SK-N-SH treated with all-trans-retinoic acid at 6 μM for 48 hours (cell line): ENCODE data around the gene ZBTB16.

Source experiments
- ATAC-seq: fragments of 200-7000 bp; cut with Tn5 transposase; 3 replicates; pipeline ENCODE4 v1.9.1; 2020; ENCODE audit warnings: mild to moderate bottlenecking, moderate library complexity
- ARNTL ChIP-seq: fragments of 450-650 bp; formaldehyde crosslinking; IDR thresholded peaks from 2 replicates; pipeline ENCODE4 v1.5.0; 2020; ENCODE audit warnings: low read depth, mild to moderate bottlenecking, moderate library complexity, borderline replicate concordance
- BACH2 ChIP-seq: fragments of 250-450 bp; sonication (Bioruptor Pico); IDR thresholded peaks from 2 replicates; pipeline ENCODE4 v1.9.0; 2021; ENCODE audit warnings: mild to moderate bottlenecking, borderline replicate concordance
- CREB5 ChIP-seq: fragments of 250-450 bp; sonication (Bioruptor Pico); IDR thresholded peaks from 2 replicates; pipeline ENCODE4 v1.5.1; 2020; ENCODE audit warnings: low read depth, mild to moderate bottlenecking, moderate library complexity
- CSRNP3 ChIP-seq: fragments of 250-450 bp; sonication (Bioruptor Pico); IDR thresholded peaks from 2 replicates; pipeline ENCODE4 v1.5.1; 2021; ENCODE audit warnings: mild to moderate bottlenecking, moderate library complexity
- ESRRG ChIP-seq: fragments of 250-450 bp; sonication (Bioruptor Pico); IDR thresholded peaks from 2 replicates; pipeline ENCODE4 v1.6.1; 2021; ENCODE audit warnings: mild to moderate bottlenecking
- GLIS3 ChIP-seq: fragments of 250-450 bp; sonication (Bioruptor Pico); IDR thresholded peaks from 2 replicates; pipeline ENCODE4 v1.5.0; 2020; ENCODE audit warnings: mild to moderate bottlenecking, moderate library complexity
- OSR1 ChIP-seq: fragments of 250-450 bp; sonication (Bioruptor Pico); IDR thresholded peaks from 2 replicates; pipeline ENCODE4 v1.8.0; 2022; ENCODE audit warnings: moderate library complexity, mild to moderate bottlenecking, inconsistent platforms
- POU6F1 ChIP-seq: fragments of 250-450 bp; sonication (Bioruptor Pico); IDR thresholded peaks from 2 replicates; pipeline ENCODE4 v1.8.0; 2021; ENCODE audit warnings: low read depth, mild to moderate bottlenecking, moderate library complexity, borderline replicate concordance
- PPARA ChIP-seq: fragments of 250-450 bp; sonication (Bioruptor Pico); IDR thresholded peaks from 2 replicates; pipeline ENCODE4 v1.5.0; 2020; ENCODE audit warnings: mild to moderate bottlenecking, borderline replicate concordance
- RARB ChIP-seq: fragments of 250-450 bp; sonication (Bioruptor Pico); IDR thresholded peaks from 2 replicates; pipeline ENCODE4 v1.8.0; 2021; ENCODE audit warnings: mild to moderate bottlenecking, moderate library complexity
- SNAI2 ChIP-seq: fragments of 250-450 bp; sonication (Bioruptor Pico); IDR thresholded peaks from 2 replicates; pipeline ENCODE4 v1.5.0; 2020; ENCODE audit warnings: mild to moderate bottlenecking, moderate library complexity
- TCF4 ChIP-seq: fragments of 250-450 bp; sonication (Bioruptor Pico); IDR thresholded peaks from 2 replicates; pipeline ENCODE4 v1.8.0; 2021; ENCODE audit warnings: mild to moderate bottlenecking, moderate library complexity, borderline replicate concordance
- TSHZ2 ChIP-seq: fragments of 250-450 bp; sonication (Bioruptor Pico); IDR thresholded peaks from 2 replicates; pipeline ENCODE4 v1.5.0; 2020; ENCODE audit warnings: mild to moderate bottlenecking, moderate library complexity
- ZC3H10 ChIP-seq: fragments of 250-450 bp; sonication (Bioruptor Pico); IDR thresholded peaks from 2 replicates; pipeline ENCODE4 v1.5.1; 2021; ENCODE audit warnings: mild to moderate bottlenecking, moderate library complexity
- ZFP3 ChIP-seq: fragments of 250-450 bp; sonication (Bioruptor Pico); IDR thresholded peaks from 2 replicates; pipeline ENCODE4 v1.5.0; 2020; ENCODE audit warnings: mild to moderate bottlenecking, moderate library complexity
- ZFP30 ChIP-seq: fragments of 450-650 bp; formaldehyde crosslinking; IDR thresholded peaks from 2 replicates; pipeline ENCODE4 v1.5.0; 2022; ENCODE audit warnings: mild to moderate bottlenecking, moderate library complexity
- ZNF565 ChIP-seq: fragments of 450-650 bp; formaldehyde crosslinking; conservative IDR thresholded peaks from 2 replicates; pipeline ENCODE4 v1.5.0; 2020; ENCODE audit warnings: low read depth, mild to moderate bottlenecking, moderate library complexity
- ZNF70 ChIP-seq: fragments of 450-650 bp; formaldehyde crosslinking; IDR thresholded peaks from 2 replicates; pipeline ENCODE4 v1.5.0; 2020; ENCODE audit warnings: mild to moderate bottlenecking, moderate library complexity
- ZNF8 ChIP-seq: fragments of 450-650 bp; formaldehyde crosslinking; IDR thresholded peaks from 2 replicates; pipeline ENCODE4 v1.5.0; 2020; ENCODE audit warnings: mild to moderate bottlenecking, moderate library complexity

ZBTB16 gene

DNA sequence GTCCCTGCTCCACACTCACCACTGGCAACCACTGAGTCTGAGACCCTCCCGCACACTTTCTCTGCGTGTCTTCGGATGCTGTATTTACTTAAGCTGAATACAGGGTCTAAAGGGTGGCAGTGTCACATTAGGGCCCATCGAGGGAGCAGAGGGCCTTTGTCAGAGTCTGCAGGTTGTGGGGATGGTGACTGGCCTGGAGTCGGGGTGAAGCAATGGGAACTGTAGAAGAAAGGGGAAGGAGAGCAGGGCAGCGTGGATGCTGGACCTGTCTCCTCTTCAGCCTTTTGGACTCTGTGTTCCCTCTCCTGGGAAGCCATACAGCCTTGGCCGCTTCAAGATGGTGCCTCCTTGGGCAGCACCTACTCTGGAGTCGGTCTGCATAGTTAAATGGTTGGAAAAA is 61.1 kb downstream of the ZBTB16 start (continued):
- no peak for TF ChIP-seq CSRNP3
- no peak for TF ChIP-seq POU6F1 (CRISPR knock-in tag)
- TF ChIP-seq SNAI2 (CRISPR knock-in tag) = no peak

GRCh38 chr11:114121138-114121537 is 61.6 kb downstream of the ZBTB16 start:
- TF ChIP-seq ZNF70 (CRISPR knock-in tag) (no peak), ZFP3 (CRISPR knock-in tag) (no peak), TSHZ2 (CRISPR knock-in tag) (no peak), SNAI2 (CRISPR knock-in tag) (no peak), RARB (no peak), ESRRG (CRISPR knock-in tag) (no peak), OSR1 (CRISPR knock-in tag) (no peak), ARNTL (no peak), ZNF8 (CRISPR knock-in tag) (no peak), GLIS3 (CRISPR knock-in tag) (no peak)

GRCh38 chr11:114121804-114122504 is 62.4 kb downstream of the ZBTB16 start:
- TF ChIP-seq OSR1 (CRISPR knock-in tag) (no peak), POU6F1 (CRISPR knock-in tag) (no peak), TCF4 (CRISPR knock-in tag) (no peak), CREB5 (no peak), ZNF565 (CRISPR knock-in tag) (no peak), ZNF8 (CRISPR knock-in tag) (no peak), TSHZ2 (CRISPR knock-in tag) (no peak), ZC3H10 (CRISPR knock-in tag) (no peak), ZFP30 (CRISPR knock-in tag) (no peak), PPARA (CRISPR knock-in tag) (no peak), ESRRG (CRISPR knock-in tag) (no peak), BACH2 (no peak), ARNTL (no peak), SNAI2 (CRISPR knock-in tag) (no peak), ZNF70 (CRISPR knock-in tag) (no peak), RARB (no peak), ZFP3 (CRISPR knock-in tag) (no peak)
- no peak for ATAC-seq

More at GRCh38 chr11:114121138-114121537, 61.6 kb downstream of the ZBTB16 start:
- ATAC-seq = no peak
